GM10847 (cell line): ENCODE data around the gene DLK2.

Experiments used
- POLR2A ChIP-seq: IDR thresholded peaks from 2 replicates; pipeline ENCODE4 v1.6.1; 2011; ENCODE audit not compliant: insufficient read length; ENCODE audit errors: extremely low read depth

The DLK2 gene

GRCh38 chr6:43442935-43443334 lies 12.4 kb downstream of the DLK2 start:
- TF ChIP-seq POLR2A, result no peak

DNA sequence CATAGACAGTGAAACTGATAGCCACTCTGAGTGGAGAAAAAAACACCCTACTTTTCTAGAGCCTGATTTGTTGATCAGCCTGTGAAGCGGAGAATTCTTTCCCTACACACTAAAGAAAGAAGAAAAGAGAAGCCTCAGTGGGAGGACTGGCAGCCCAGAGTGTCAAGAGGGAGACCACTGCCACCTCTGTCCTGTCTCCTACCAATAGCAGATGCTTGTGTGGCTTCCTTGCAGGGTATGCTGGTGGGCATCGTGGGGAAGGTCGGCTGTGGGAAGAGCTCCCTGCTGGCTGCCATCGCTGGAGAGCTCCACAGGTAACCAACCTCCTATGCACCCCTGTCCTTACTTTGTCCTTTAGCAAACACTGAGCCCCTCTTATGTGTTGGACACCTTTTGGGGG lies 17.6 kb downstream of the DLK2 start:
- no peak for TF ChIP-seq POLR2A

GRCh38 chr6:43436577-43437282 lies 18.6 kb downstream of the DLK2 start:
- no peak for TF ChIP-seq POLR2A

DNA sequence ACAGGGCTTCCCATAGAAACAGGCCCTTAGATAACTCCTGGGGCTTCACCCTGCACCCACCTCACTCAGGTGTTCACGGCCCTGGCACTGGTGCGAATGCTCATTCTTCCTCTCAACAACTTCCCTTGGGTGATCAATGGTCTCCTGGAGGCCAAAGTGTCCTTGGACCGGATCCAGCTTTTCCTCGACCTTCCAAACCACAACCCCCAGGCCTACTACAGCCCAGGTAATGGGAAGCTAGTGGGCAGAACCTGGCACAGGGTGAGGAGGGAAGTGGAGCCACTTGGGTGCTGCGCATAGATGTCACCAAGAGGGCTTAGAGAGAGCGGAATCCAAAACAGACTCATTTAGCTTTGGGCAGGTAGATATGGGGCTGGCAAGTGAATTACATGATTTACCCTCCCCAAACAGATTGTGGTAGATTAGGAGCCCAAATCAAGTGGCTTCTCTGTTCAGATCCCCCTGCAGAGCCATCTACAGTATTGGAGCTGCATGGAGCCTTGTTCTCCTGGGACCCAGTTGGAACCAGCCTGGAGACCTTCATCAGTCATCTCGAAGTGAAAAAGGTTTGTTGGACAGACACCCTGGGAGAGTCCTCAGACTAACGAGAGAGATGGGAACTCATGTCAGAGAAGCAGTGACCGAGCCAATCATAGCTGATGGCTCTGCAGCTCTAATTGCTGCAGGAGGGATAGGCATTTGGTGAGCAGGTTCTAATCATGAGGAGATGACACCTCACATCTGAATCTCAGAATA lies 19.5 kb downstream of the DLK2 start:
- no peak for TF ChIP-seq POLR2A

DNA sequence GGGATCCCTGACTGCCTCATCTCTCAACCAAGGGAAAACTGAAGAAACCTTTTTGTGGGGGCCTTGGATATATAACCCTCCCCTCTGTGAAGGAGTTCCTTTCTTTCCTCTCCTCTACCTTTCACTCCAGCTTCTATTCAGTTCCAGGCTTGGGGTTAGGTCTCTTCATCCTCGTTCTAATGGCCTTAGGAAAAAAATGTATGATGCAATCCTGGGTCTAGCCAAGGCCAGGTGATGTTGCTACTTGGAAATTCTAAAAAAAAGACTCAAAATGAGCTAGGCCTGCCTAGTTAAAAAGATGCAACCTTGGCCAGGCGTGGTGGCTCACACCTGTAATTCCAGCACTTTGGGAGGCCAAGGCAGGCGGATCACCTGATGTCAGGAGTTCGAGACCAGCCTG lies 20.4 kb downstream of the DLK2 start:
- TF ChIP-seq POLR2A, result no peak

GRCh38 chr6:43434001-43434840 lies 21.1 kb downstream of the DLK2 start:
- TF ChIP-seq POLR2A, result no peak

- TF ChIP-seq POLR2A, result no peak
Measured at GRCh38 chr6:43433148-43433547, 22.2 kb downstream of the DLK2 start.

DNA sequence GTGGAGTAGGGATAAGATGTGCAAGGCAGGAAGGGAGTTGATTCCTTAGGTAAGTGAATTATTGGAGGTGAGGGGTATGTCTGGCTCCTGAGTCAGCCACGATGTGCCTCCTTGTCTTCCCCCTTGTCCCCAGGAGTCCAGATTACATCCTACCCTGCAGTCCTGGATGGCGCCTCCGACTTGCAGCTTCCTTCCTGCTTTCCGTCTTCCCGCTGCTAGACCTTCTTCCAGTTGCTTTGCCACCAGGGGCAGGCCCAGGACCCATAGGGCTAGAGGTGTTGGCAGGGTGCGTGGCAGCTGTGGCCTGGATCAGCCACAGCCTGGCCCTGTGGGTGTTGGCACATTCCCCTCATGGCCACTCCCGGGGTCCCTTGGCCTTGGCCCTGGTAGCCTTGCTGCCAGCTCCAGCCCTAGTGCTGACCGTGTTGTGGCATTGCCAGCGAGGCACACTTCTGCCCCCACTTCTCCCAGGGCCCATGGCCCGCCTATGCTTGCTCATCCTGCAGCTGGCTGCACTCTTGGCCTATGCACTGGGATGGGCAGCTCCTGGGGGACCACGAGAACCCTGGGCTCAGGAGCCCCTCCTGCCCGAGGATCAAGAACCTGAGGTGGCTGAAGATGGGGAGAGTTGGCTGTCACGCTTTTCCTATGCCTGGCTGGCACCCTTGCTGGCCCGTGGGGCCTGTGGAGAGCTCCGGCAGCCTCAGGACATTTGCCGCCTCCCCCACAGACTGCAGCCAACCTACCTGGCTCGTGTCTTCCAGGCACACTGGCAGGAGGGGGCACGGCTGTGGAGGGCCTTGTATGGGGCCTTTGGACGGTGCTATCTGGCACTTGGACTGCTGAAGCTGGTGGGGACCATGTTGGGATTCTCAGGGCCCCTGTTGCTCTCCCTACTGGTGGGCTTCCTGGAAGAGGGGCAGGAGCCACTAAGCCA lies 23.1 kb downstream of the DLK2 start:
- no peak for TF ChIP-seq POLR2A

DNA sequence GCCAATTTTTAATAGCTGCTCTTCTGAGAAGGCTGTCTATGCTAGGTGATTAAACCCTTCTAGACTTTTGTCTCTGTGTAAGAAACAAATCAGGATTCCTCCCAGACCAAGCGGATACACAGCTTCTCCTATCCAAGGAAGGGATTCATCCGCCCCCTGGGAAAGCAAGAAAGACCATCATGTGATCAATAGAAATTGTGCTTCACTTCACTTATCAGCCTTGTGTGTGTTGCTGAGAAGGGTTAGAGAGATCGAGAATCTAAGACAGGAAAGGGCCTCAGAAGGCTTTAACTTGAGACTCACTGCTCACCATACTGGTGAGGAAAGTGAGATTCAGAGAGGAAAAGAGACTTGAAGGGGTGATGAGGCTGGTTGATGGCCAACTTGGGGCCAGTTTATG lies 26.5 kb downstream of the DLK2 start:
- no peak for TF ChIP-seq POLR2A

GRCh38 chr6:43428112-43428570 lies 27.2 kb downstream of the DLK2 start:
- TF ChIP-seq POLR2A, result no peak

DNA sequence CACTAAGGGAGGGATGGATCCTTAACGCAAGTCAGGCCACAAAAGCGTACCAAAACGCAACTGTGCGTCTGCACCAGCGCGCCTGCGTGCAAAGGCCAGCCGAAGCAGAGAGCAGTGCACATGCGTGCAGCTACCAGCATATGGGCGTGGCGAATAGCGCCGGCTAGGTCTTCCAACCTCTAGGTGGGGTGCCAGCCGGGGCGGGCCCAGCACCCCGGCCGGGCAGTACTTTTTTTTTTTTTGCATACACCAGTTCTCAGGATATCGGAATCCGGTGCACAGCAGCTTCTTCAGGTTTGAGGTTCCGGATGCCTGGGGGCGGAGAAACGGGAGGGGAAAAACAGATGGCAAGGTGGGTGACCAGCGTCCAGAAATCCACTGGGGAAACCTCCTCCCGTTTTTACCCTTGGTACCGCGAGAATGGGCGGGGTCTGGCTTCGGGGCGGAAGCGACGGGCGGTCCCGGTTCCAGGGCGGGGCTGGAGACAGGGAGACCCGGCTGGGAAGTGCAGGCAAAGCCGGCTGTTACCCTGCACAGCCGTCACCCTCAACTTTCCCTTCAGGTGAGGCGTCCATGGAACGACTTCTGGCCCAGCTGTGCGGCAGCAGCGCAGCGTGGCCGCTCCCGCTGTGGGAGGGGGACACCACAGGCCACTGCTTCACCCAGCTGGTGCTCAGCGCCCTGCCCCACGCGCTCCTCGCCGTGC lies 27.8 kb downstream of the DLK2 start, which contains the start of gene ABCC10:
Gene ABCC10, plus strand, starts transcription at position 136 of the 706 bp plus-strand sequence. Its CDS starts 438 bp downstream, at position 574.
- TF ChIP-seq POLR2A, result peak; percentile 65

DNA sequence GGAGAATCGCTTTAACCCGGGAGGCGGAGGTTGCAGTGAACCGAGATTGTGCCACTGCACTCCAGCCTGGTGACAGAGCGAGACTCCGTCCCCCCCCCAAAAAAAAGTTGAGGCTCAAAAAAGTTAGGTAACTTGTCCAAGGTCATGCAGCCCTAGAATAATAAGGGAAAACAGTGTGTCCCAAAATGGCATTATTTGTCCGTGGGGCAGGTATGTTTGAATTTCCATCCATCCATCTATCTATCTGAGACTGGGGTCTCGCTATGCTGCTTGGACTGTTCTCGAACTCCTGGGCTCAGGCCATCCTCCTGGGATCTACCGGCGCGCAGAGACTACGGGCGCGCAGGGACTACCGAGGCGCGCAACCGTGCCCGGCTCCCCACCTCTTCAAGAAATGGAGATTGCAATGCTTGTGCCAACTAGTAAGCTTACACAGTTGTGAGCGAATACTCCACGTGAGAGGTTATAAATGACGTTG lies 28.4 kb downstream of the DLK2 start:
- TF ChIP-seq POLR2A, result no peak

- TF ChIP-seq POLR2A, result no peak
Measured at GRCh38 chr6:43421831-43422230, 33.5 kb downstream of the DLK2 start.

- TF ChIP-seq POLR2A, result no peak
Measured at GRCh38 chr6:43420012-43420709, 35.2 kb downstream of the DLK2 start.

DNA sequence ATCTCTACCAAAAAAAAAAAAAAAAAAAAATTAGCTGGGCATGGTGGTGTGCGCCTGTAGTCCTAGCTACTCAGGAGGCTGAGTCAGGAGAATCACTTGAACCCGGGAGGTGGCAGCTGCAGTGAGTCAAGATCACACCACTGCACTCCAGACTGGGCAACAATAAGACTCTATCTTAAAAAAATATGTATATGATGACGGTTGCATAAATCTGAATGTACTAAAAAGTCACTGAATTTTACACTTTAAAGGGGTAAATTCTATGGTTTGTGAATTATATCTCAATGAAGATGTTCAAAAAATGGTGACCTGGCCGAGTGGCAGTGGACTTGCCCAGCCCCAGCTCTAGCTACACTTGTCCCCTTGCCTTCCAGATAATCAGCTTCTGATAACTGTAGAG lies 38.4 kb downstream of the DLK2 start:
- no peak for TF ChIP-seq POLR2A
